Transverse colon (tissue), 4 donors: Measurements from ENCODE around the gene STK38L. TPM values are rescaled to one million over a fixed set of nuclear protein-coding genes. Genes with fewer than 3 reads are reported as not detected.

Experiments used
- DNase-seq: peaks from one replicate; pipeline ENCODE4 v3.0.0-alpha.2; 2019
- H3K27ac ChIP-seq, 4 donors: fragments of 200-600 bp; sonication (generic); 2 replicates each; pipeline ENCODE4 v1.5.1; 2016 to 2018; ENCODE audit warnings: inconsistent platforms in 4 of 4
- H3K27me3 ChIP-seq: fragments of 200-600 bp; sonication (generic); 2 replicates; pipeline ENCODE4 v1.5.1; 2017; ENCODE audit warnings: inconsistent platforms
- H3K36me3 ChIP-seq, 4 donors: fragments of 200-600 bp; sonication (generic); 2 replicates each; pipeline ENCODE4 v1.5.1; 2017 to 2019; ENCODE audit warnings: inconsistent platforms in 4 of 4
- H3K4me1 ChIP-seq, 4 donors: fragments of 200-600 bp; sonication (generic); 2 replicates each; pipeline ENCODE4 v1.5.1; 2017 to 2020; ENCODE audit warnings: inconsistent platforms in 4 of 4
- H3K4me3 ChIP-seq, 4 donors: fragments of 200-600 bp; sonication (generic); 1 replicate in 1 of 4; 2 replicates in 3 of 4; pipeline versions ENCODE4 v1.5.1 to v1.6.1; 2017 to 2019; ENCODE audit warnings: inconsistent platforms in 4 of 4
- H3K9me3 ChIP-seq, 2 donors: fragments of 200-600 bp; sonication (generic); 2 replicates each; pipeline ENCODE4 v1.5.1; 2017 to 2019; ENCODE audit warnings: inconsistent platforms in 2 of 2
- CTCF ChIP-seq, 5 experiments: fragments of 200-600 bp in 3 of 5; fragments of 450-650 bp in 2 of 5; sonication (generic) in 3 of 5; IDR thresholded peaks; 1 replicate in 2 of 5; 2 replicates in 3 of 5; pipeline ENCODE4 v1.5.1; 2016 to 2017; ENCODE audit warnings: antibody characterized with exemption in 5 of 5, inconsistent platforms in 3 of 5, mild to moderate bottlenecking in 2 of 5, moderate library complexity in 1 of 5
- EP300 ChIP-seq: sonication (generic); formaldehyde crosslinking; IDR thresholded peaks from one replicate; pipeline ENCODE4 v1.6.1; 2017; ENCODE audit warnings: antibody characterized with exemption, low read depth
- POLR2A ChIP-seq: fragments of 450-650 bp; IDR thresholded peaks from one replicate; pipeline ENCODE4 v1.6.1; 2016; ENCODE audit warnings: antibody characterized with exemption, mild to moderate bottlenecking, moderate library complexity
- POLR2AphosphoS5 ChIP-seq, 3 donors: sonication (generic); formaldehyde crosslinking; IDR thresholded peaks; one replicate each; pipeline ENCODE4 v1.6.1; 2016; ENCODE audit warnings: antibody characterized with exemption in 3 of 3
- WGBS, 2 donors: methylation state at CpG; one replicate each; pipeline ENCODE4 v1.1.5; 2018; ENCODE audit warnings: low coverage in 1 of 2; 5-methylcytosine and 5-hydroxymethylcytosine counted together
- in situ Hi-C, 4 donors: fragments of 200-750 bp; cut with MboI; loops; one replicate each; pipeline versions ENCODE4 v1.15.0 to v1.15.1; 2017; ENCODE audit warnings: low sequenced_read_pairs in 3 of 4, low pct_ligation_motif_present in 1 of 4, low pct_unique_long_range_greater_than_20kb in 1 of 4
- intact Hi-C: fragments of 100-400 bp; cut with DNase I; formaldehyde crosslinking; loops from one replicate; pipeline ENCODE4 v1.15.1; 2023; ENCODE audit warnings: low total_unique reads
- total RNA-seq, 4 donors: library from RNA; depleted of rRNA; stranded (reverse); fragments of >200 nt; gene quantifications; one replicate each; pipeline ENCODE4 v1.1.0, GENCODE V29; 2016

Gene STK38L
- total RNA-seq, 4 donors from 2014 or later: 18.5 to 51.8 (median 40.9) TPM

GRCh38 chr12:27280412-27280811 lies 36.3 kb downstream of the STK38L start:
- WGBS, 2 donors: 36 to 46% methylated on average over 5 of the region's 5 CpGs

GRCh38 chr12:27282754-27283153 lies 38.7 kb downstream of the STK38L start:
- Histone ChIP-seq H3K4me1 (peaks cover 12 to 56% (median 46%) of the 10 kb centered on the region in 4 donors), H3K27ac (no peak overlapping the region)
- 89 to 96% methylated on average over 2 of the region's 2 CpGs for WGBS, 2 donors

More at GRCh38 chr12:27280412-27280811, 36.3 kb downstream of the STK38L start:
- intact Hi-C loops: loop anchor here (5.0 kb wide), 1 partner anchor 878 kb away; no protein-coding TSS in a partner anchor
- Histone ChIP-seq H3K27me3 (no peaks in the 10 kb centered on the region), H3K4me3 (no peak overlapping the region), H3K4me1 (peaks cover 15 to 78% (median 58%) of the 10 kb centered on the region in 4 donors), H3K9me3 (no peaks in the 10 kb centered on the region), H3K27ac (peak overlapping the region; percentile 69 to 76 (median 75)), H3K36me3 (no peaks in the 10 kb centered on the region)
- peak; percentile 32 for DNase-seq
- TF ChIP-seq POLR2AphosphoS5 (IDR thresholded peaks at IDR 0.05) (no peak), POLR2A (no peak), CTCF (IDR thresholded peaks at IDR 0.05) (no peak), EP300 (no peak)
- in situ Hi-C loops: no loop called here

GRCh38 chr12:27284021-27284420 lies 39.9 kb downstream of the STK38L start:
- no peaks in the 10 kb centered on the region for H3K27me3 ChIP-seq
- no peak for DNase-seq
- WGBS, 2 donors: 95 to 96% methylated on average over 3 of the region's 3 CpGs
- no peak for TF ChIP-seq POLR2A
- no peaks in the 10 kb centered on the region for H3K9me3 ChIP-seq
- in situ Hi-C loops: no loop called here
- intact Hi-C loops: loop anchor here (5.0 kb wide), 1 partner anchor 882 kb away; no protein-coding TSS in a partner anchor
- H3K27ac ChIP-seq: peak overlapping the region in 2 of 4 donors; percentile 24 to 38
- no peaks in the 10 kb centered on the region for H3K36me3 ChIP-seq
- peaks cover 7 to 46% (median 35%) of the 10 kb centered on the region in 4 donors for H3K4me1 ChIP-seq
- no peak overlapping the region for H3K4me3 ChIP-seq

More at GRCh38 chr12:27282754-27283153, 38.7 kb downstream of the STK38L start:
- H3K27me3 ChIP-seq: no peaks in the 10 kb centered on the region
- no peaks in the 10 kb centered on the region for H3K36me3 ChIP-seq
- no peak overlapping the region for H3K4me3 ChIP-seq
- in situ Hi-C loops: no loop called here
- DNase-seq: no peak
- intact Hi-C loops: loop anchor here (5.0 kb wide), 1 partner anchor 880 kb away; no protein-coding TSS in a partner anchor
- TF ChIP-seq EP300: no peak
- TF ChIP-seq POLR2A: no peak
- TF ChIP-seq CTCF (IDR thresholded peaks at IDR 0.05): no peak
- TF ChIP-seq POLR2AphosphoS5 (IDR thresholded peaks at IDR 0.05): no peak
- no peaks in the 10 kb centered on the region for H3K9me3 ChIP-seq

GRCh38 chr12:27284751-27285150 lies 40.7 kb downstream of the STK38L start:
- intact Hi-C loops (loop anchor here (5.0 kb wide), 1 partner anchor 882 kb away; no protein-coding TSS in a partner anchor), in situ Hi-C loops (no loop called here)
- no peak overlapping the region for H3K4me3 ChIP-seq
- H3K36me3 ChIP-seq: no peaks in the 10 kb centered on the region
- H3K27me3 ChIP-seq: no peaks in the 10 kb centered on the region
- no peak for TF ChIP-seq EP300
- TF ChIP-seq CTCF (IDR thresholded peaks at IDR 0.05): no peak
- no peak for TF ChIP-seq POLR2AphosphoS5 (IDR thresholded peaks at IDR 0.05)
- TF ChIP-seq POLR2A: no peak
- no peak for DNase-seq
- WGBS, 2 donors: 65 to 78% methylated on average over 2 of the region's 2 CpGs
- H3K27ac ChIP-seq: peak overlapping the region in 3 of 4 donors; percentile 24 to 38 (median 32)
- no peaks in the 10 kb centered on the region for H3K9me3 ChIP-seq
- H3K4me1 ChIP-seq: peaks cover 7 to 46% (median 32%) of the 10 kb centered on the region in 4 donors
